SJSA1 (cell line): Measurements from ENCODE around the gene PITPNC1. TPM values are rescaled to one million over a fixed set of nuclear protein-coding genes. Genes with fewer than 3 reads are reported as not detected.
"Not testable (repeated sequence)": the region's sequence is repeated elsewhere in the genome, so short reads cannot be mapped to it uniquely, and the experiment has no call there.

Experiments used
- DNase-seq, 2 experiments: peaks; one replicate each; pipeline ENCODE4 v3.0.0-alpha.2; 2015 to 2020; ENCODE audit warnings: low spot score in 2 of 2, low read depth in 1 of 2
- H3K27ac ChIP-seq: fragments of 250-450 bp; sonication (Bioruptor Pico); 2 replicates; pipeline ENCODE4 v1.5.1; 2020; ENCODE audit warnings: mild to moderate bottlenecking, moderate library complexity
- H3K27me3 ChIP-seq: fragments of 250-450 bp; sonication (Bioruptor Pico); replicated peaks from 2 replicates; pipeline ENCODE4 v1.5.1; 2020; ENCODE audit warnings: mild to moderate bottlenecking, moderate library complexity
- H3K36me3 ChIP-seq: fragments of 250-450 bp; sonication (Bioruptor Pico); 2 replicates; pipeline ENCODE4 v1.5.1; 2020; ENCODE audit warnings: mild to moderate bottlenecking
- H3K4me1 ChIP-seq: fragments of 250-450 bp; sonication (Bioruptor Pico); replicated peaks from 2 replicates; pipeline ENCODE4 v1.6.1; 2021; ENCODE audit warnings: mild to moderate bottlenecking
- H3K4me3 ChIP-seq: fragments of 250-450 bp; sonication (Bioruptor Pico); 2 replicates; pipeline ENCODE4 v1.5.1; 2020; ENCODE audit warnings: mild to moderate bottlenecking
- H3K9me3 ChIP-seq: fragments of 250-450 bp; sonication (Bioruptor Pico); replicated peaks from 2 replicates; pipeline ENCODE4 v1.5.1; 2020; ENCODE audit warnings: mild to moderate bottlenecking
- total RNA-seq: library from RNA; depleted of rRNA; stranded (reverse); fragments of >200 nt; shearing (Covaris generic); gene quantifications from 2 replicates; pipeline ENCODE4 v1.2.3, GENCODE V29; 2014

Gene PITPNC1
- total RNA-seq, 1 experiment from 2014 or later: 9.1 TPM

GRCh38 chr17:67475161-67475937, 98.3 kb downstream of the PITPNC1 start:
- Histone ChIP-seq H3K4me1 (peaks cover 21% of the 10 kb centered on the region), H3K36me3 (no peaks in the 10 kb centered on the region), H3K27me3 (no peaks in the 10 kb centered on the region; the same call in 1 of the 2 replicates), H3K27ac (no peak overlapping the region), H3K9me3 (no peaks in the 10 kb centered on the region), H3K4me3 (no peak overlapping the region)
- peak; percentile 70 to 74 for DNase-seq

DNA sequence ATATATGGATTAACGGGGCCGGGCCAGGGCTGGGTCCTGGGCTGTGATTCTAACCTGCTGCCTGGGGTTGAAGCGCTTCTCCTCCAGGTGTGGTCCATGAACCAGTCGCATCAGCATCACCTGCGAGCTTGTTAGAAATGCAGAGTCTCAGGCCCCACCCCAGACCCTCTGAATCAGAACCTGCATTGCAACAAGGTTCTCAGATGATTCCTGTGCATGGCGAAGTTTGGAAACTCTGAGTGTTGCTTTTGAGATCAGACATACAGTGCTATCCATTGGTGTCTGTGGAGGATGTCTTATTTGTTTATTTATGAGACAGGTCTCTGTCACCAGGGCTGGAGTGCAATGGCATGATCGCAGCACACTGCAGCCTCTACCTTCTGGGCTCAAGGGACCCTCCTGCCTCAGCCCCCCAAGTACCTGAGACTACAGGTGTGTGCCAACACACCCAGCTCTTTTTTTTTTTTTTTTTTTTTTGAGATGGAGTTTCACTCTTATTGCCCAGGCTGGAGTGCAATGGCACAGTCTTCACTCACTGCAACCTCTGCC, 99.8 kb downstream of the PITPNC1 start:
- Histone ChIP-seq H3K4me1 (peaks cover 21% of the 10 kb centered on the region), H3K27me3 (no peaks in the 10 kb centered on the region; the same call in 1 of the 2 replicates), H3K36me3 (no peaks in the 10 kb centered on the region), H3K9me3 (no peaks in the 10 kb centered on the region), H3K27ac (no peak overlapping the region), H3K4me3 (no peak overlapping the region)
- DNase-seq: no peak

DNA sequence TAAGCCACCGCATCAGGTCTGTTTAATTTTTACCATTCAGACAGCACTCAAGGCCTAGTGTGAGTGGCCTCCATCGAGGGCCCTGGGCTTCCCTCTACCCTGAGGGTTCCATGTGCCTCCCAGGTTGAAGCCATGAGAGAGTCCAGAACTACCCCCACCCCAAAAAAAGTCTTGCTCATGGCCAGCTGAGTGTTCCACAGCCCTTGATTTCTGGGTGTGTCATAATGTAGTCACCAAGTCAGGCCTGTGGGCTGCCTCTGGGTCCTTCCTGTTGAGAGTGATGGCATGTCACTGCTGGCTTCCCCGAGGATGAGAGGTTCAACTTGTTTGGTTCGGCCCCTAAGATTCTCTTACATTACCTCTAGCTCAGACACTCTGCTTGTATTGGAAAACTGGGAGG, 100.6 kb downstream of the PITPNC1 start:
- no peaks in the 10 kb centered on the region; the same call in 1 of the 2 replicates for H3K27me3 ChIP-seq
- H3K4me1 ChIP-seq: peaks cover 21% of the 10 kb centered on the region
- 0 out of 2 replicates have a peak overlapping the region, but pooled peaks have one; percentile 11 for H3K27ac ChIP-seq
- no peak overlapping the region for H3K4me3 ChIP-seq
- no peaks in the 10 kb centered on the region for H3K9me3 ChIP-seq
- H3K36me3 ChIP-seq: no peaks in the 10 kb centered on the region
- DNase-seq: no peak

DNA sequence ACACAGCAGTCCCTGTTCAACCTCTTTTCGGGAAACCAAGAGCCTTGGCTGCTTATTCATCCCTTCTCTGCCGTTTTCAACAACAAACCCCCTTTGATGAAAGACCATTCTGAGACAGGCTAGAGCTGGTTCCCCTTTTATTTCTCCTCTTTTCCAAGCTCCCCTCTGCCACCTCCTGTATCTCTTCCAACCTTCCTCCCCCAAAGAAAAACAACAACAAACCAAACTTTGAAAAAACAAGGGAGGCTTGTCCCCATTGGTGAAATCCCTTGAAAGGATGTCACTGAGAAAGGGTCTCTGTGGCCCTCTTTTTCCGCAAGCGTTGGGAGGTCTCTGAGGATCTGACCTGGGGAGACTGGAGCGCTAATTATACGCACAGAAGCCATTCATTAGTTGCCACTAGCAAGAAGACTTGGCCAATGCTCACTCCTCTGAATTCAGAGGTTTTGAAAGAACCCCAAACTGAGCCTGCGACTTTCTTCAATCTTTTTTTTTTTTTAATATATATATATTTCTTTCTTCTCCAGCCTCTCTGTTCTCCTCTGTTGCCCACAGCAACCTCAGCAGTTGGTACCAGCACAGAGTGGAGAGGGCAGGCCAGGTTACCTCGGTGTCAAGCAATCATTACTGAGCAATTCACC, 101.4 kb downstream of the PITPNC1 start:
- no peak overlapping the region for H3K27ac ChIP-seq
- DNase-seq: no peak

DNA sequence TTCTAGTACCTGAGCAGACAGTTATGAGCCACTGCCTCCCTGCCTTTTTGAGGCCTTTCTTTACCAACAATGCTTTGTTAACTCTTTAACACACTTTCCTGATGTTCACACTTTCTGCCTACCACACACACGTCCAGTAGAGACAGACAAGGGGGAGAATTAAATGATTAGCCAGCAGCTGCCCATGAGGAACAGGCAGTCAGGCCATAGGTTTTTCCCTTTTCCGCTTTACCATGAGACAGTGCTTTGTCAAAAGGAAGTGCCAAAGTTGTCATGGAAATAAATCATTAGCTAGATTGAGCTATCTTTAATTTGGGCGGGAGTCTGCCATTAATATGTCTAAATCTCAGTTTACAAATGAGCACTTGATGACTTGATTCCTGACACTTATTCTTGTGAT, 102.1 kb downstream of the PITPNC1 start:
- no peak overlapping the region for H3K27ac ChIP-seq
- DNase-seq: no peak
- H3K27me3 ChIP-seq: no peaks in the 10 kb centered on the region; the same call in 1 of the 2 replicates
- H3K4me3 ChIP-seq: no peak overlapping the region
- H3K36me3 ChIP-seq: no peaks in the 10 kb centered on the region
- H3K9me3 ChIP-seq: no peaks in the 10 kb centered on the region
- peaks cover 19% of the 10 kb centered on the region for H3K4me1 ChIP-seq

More for the DNA sequence above, 101.4 kb downstream of the PITPNC1 start:
- Histone ChIP-seq H3K4me3 (no peak overlapping the region), H3K36me3 (no peaks in the 10 kb centered on the region), H3K27me3 (no peaks in the 10 kb centered on the region; the same call in 1 of the 2 replicates), H3K4me1 (peaks cover 21% of the 10 kb centered on the region), H3K9me3 (no peaks in the 10 kb centered on the region)

DNA sequence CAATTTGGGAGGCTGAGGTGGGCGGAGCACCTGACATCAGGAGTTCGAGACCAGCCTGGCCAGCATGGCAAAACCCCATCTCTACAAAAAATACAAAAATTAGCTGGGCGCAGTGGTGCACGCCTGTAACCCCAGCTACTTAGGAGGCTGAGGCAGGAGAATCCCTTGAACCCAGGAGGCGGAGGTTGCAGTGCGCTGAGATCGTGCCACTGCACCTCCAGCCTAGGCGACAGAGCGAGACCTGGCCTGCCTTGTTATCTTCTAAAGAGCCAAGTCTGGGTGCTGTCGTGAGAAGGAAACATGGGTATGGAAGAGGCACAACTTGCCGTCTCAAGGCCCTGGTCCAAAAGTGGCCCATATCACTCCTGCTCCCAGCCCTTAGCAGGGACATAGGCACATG, 103.9 kb downstream of the PITPNC1 start:
- not testable (repeated sequence) for H3K4me3 ChIP-seq, H3K36me3 ChIP-seq, H3K27ac ChIP-seq, DNase-seq, H3K27me3 ChIP-seq, H3K4me1 ChIP-seq, H3K9me3 ChIP-seq

DNA sequence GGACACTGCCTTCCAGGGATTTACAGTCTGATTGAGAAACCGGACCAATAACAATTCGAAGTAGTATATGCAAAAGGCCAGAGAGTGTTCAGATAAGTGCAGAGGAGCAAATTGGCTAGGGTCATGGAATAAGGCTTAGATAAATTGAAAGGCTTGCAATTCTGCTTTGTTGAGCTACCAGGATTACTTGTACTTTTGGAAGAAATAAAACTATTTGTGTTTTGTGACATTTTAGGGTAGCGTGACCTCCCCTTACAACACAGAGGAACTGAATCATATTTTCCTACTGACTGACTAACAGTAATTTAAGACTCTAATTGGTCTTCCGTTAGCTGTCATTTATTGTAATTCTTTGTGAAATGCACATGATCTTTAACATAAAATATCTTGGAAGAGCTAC, 104.7 kb downstream of the PITPNC1 start:
- Histone ChIP-seq H3K27me3 (no peaks in the 10 kb centered on the region), H3K4me1 (peaks cover 8% of the 10 kb centered on the region), H3K27ac (no peak overlapping the region), H3K9me3 (no peaks in the 10 kb centered on the region), H3K36me3 (no peaks in the 10 kb centered on the region), H3K4me3 (no peak overlapping the region)
- DNase-seq: no peak

GRCh38 chr17:67482764-67483163, 105.7 kb downstream of the PITPNC1 start:
- Histone ChIP-seq H3K27ac (no peak overlapping the region), H3K9me3 (no peaks in the 10 kb centered on the region), H3K4me3 (no peak overlapping the region), H3K4me1 (peaks cover 5% of the 10 kb centered on the region), H3K36me3 (no peaks in the 10 kb centered on the region), H3K27me3 (no peaks in the 10 kb centered on the region)
- DNase-seq: no peak

GRCh38 chr17:67484261-67484660, 107.2 kb downstream of the PITPNC1 start:
- Histone ChIP-seq H3K9me3 (no peaks in the 10 kb centered on the region), H3K36me3 (no peaks in the 10 kb centered on the region), H3K4me1 (no peaks in the 10 kb centered on the region), H3K4me3 (no peak overlapping the region), H3K27ac (no peak overlapping the region), H3K27me3 (no peaks in the 10 kb centered on the region)
- no peak for DNase-seq

DNA sequence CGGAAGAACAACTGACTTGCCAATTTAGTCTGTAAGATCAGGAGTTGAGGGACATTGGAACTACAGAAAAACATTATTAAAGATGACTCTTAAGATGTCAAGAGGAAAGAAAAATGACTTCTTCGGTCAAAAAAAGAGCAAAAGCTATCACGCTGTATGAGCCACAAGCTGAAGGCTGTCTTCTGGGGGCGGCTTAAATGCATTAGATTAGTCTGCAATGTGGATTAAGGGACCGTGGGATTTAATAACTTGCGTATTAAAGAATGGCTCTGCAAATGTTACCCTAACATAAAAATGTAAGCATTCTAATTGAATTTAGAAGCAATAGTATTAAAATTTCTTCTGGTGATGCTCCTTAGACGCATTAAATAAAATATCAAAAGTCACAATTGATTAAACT, 108.6 kb downstream of the PITPNC1 start:
- no peak overlapping the region for H3K4me3 ChIP-seq
- no peak for DNase-seq
- H3K9me3 ChIP-seq: no peaks in the 10 kb centered on the region
- no peaks in the 10 kb centered on the region for H3K36me3 ChIP-seq
- no peak overlapping the region for H3K27ac ChIP-seq
- H3K27me3 ChIP-seq: no peaks in the 10 kb centered on the region
- peaks cover 3% of the 10 kb centered on the region for H3K4me1 ChIP-seq

DNA sequence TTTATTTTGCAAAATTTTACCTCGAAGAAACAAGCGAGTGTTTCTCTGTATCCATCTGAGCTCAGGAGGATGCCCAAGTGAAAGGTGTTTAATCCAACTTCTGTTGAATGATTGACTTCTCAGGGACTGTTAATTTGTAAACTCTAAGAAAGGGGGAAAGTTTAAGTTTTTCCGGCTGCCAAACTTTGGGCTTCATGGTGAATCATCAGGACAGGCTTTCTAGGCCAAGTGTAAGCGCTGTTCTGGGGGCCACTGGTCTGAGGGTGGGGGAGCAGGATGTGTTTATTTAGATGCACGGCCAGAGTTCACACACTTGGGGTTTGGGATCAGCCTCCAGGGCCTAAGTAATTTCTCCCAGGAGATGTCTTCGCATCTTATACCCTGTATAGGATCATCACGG, 110.4 kb downstream of the PITPNC1 start:
- Histone ChIP-seq H3K27me3 (0 out of 2 replicates have a peak, but pooled peaks cover 7% of the 10 kb centered on the region), H3K4me1 (peaks cover 13% of the 10 kb centered on the region), H3K27ac (no peak overlapping the region), H3K36me3 (no peaks in the 10 kb centered on the region), H3K9me3 (no peaks in the 10 kb centered on the region), H3K4me3 (no peak overlapping the region)
- DNase-seq: no peak

- H3K36me3 ChIP-seq: no peaks in the 10 kb centered on the region
- no peaks in the 10 kb centered on the region for H3K9me3 ChIP-seq
- DNase-seq: no peak
- H3K27ac ChIP-seq: no peak overlapping the region
- H3K4me3 ChIP-seq: no peak overlapping the region
- H3K4me1 ChIP-seq: peaks cover 13% of the 10 kb centered on the region
- H3K27me3 ChIP-seq: 0 out of 2 replicates have a peak, but pooled peaks cover 8% of the 10 kb centered on the region
Measured at GRCh38 chr17:67488161-67488560, 111.1 kb downstream of the PITPNC1 start.

DNA sequence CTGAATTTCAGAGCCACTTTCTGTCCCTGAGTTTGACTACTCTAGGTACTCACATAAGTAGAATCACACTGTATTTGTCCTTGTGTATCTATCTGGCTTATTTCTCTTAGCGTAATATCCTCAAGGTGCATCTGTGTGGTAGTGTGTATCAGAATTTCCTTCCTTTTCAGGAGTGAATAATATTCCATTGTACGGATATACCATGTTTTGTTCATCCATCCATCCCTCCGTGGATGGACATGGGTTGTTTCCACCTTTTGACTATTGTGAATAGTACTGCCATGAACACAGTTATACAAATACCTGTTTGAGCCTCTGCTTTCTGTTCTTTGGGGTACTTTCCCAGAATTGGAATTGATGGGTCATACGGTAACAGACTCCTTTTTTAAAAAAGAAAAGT, 111.7 kb downstream of the PITPNC1 start:
- H3K27ac ChIP-seq: no peak overlapping the region
- H3K4me3 ChIP-seq: no peak overlapping the region

GRCh38 chr17:67489273-67489672, 112.2 kb downstream of the PITPNC1 start:
- H3K27ac ChIP-seq: no peak overlapping the region
- peaks cover 13% of the 10 kb centered on the region for H3K4me1 ChIP-seq
- H3K9me3 ChIP-seq: no peaks in the 10 kb centered on the region
- no peak for DNase-seq
- H3K36me3 ChIP-seq: no peaks in the 10 kb centered on the region
- H3K4me3 ChIP-seq: no peak overlapping the region
- 0 out of 2 replicates have a peak, but pooled peaks cover 8% of the 10 kb centered on the region for H3K27me3 ChIP-seq

More for the DNA sequence above, 111.7 kb downstream of the PITPNC1 start:
- Histone ChIP-seq H3K27me3 (0 out of 2 replicates have a peak, but pooled peaks cover 8% of the 10 kb centered on the region), H3K9me3 (no peaks in the 10 kb centered on the region), H3K36me3 (no peaks in the 10 kb centered on the region), H3K4me1 (peaks cover 13% of the 10 kb centered on the region)
- no peak for DNase-seq
